GM12878 (cell line): Measurements from ENCODE around the gene INTS13. TPM values are rescaled to one million over a fixed set of nuclear protein-coding genes. Genes with fewer than 3 reads are reported as not detected.
A peak's percentile ranks its signal among the peaks of the same experiment; 100 is the strongest.

Source experiments
- ATF2 ChIP-seq: IDR thresholded peaks from 2 replicates; pipeline ENCODE4 v1.6.1; 2012; ENCODE audit warnings: low read length, inconsistent platforms
- ATF7 ChIP-seq: fragments of 450-650 bp; IDR thresholded peaks from 2 replicates; pipeline ENCODE4 v1.6.1; 2016; ENCODE audit warnings: low read depth, mild to moderate bottlenecking
- EED ChIP-seq: sonication (generic); IDR thresholded peaks from 2 replicates; pipeline ENCODE4 v1.6.1; 2016; ENCODE audit warnings: antibody characterized with exemption, low read depth
- EP300 ChIP-seq, 2 experiments: fragments of 150-350 bp in 1 of 2; IDR thresholded peaks; 2 replicates each; pipeline ENCODE4 v1.6.1; 2011 to 2012; ENCODE audit warnings: low read depth in 2 of 2, low read length in 2 of 2, borderline replicate concordance in 1 of 2, improper control_type of control experiment in 1 of 2, inconsistent platforms in 1 of 2; ENCODE audit not compliant: control insufficient read depth in 1 of 2
- ETV6 ChIP-seq, 2 experiments: fragments of 450-650 bp in 1 of 2; IDR thresholded peaks in 1 of 2; conservative IDR thresholded peaks in 1 of 2; 2 replicates each; pipeline ENCODE4 v1.6.1; 2014; ENCODE audit warnings: antibody characterized with exemption in 1 of 2, borderline replicate concordance in 1 of 2, low read depth in 1 of 2, mild to moderate bottlenecking in 1 of 2, moderate library complexity in 1 of 2
- JUND ChIP-seq: IDR thresholded peaks from 2 replicates; pipeline ENCODE4 v1.6.1; 2012; ENCODE audit warnings: low read depth, mild to moderate bottlenecking, low read length, improper control_type of control experiment, moderate library complexity
- MEF2A ChIP-seq: IDR thresholded peaks from 2 replicates; pipeline ENCODE4 v1.6.1; 2011; ENCODE audit warnings: low read depth, mild to moderate bottlenecking, low read length, moderate library complexity; ENCODE audit not compliant: insufficient read depth
- NFIC ChIP-seq: IDR thresholded peaks from 2 replicates; pipeline ENCODE4 v1.6.1; 2012; ENCODE audit warnings: low read depth, mild to moderate bottlenecking, inconsistent platforms, low read length, moderate library complexity
- PML ChIP-seq: IDR thresholded peaks from 2 replicates; pipeline ENCODE4 v1.6.1; 2012; ENCODE audit warnings: low read length, inconsistent platforms
- RFX5 ChIP-seq: IDR thresholded peaks from 2 replicates; pipeline ENCODE4 v1.6.1; 2011; ENCODE audit warnings: low read depth, low read length, improper control_type of control experiment
- RUNX3 ChIP-seq: IDR thresholded peaks from 2 replicates; pipeline ENCODE4 v1.6.1; 2012; ENCODE audit warnings: low read length, inconsistent platforms
- SKIL ChIP-seq: fragments of 450-650 bp; IDR thresholded peaks from 2 replicates; pipeline ENCODE4 v1.6.1; 2017; ENCODE audit warnings: mild to moderate bottlenecking, low read depth, inconsistent platforms; ENCODE audit not compliant: poor library complexity, severe bottlenecking
- SPI1 ChIP-seq: IDR thresholded peaks from 2 replicates; pipeline ENCODE4 v1.6.1; 2011; ENCODE audit warnings: low read depth, mild to moderate bottlenecking, low read length, moderate library complexity, borderline replicate concordance; ENCODE audit not compliant: insufficient read depth
- SREBF1 ChIP-seq: IDR thresholded peaks from 2 replicates; pipeline ENCODE4 v1.6.1; 2012; ENCODE audit warnings: mild to moderate bottlenecking, low read length
- STAT3 ChIP-seq: IDR thresholded peaks from 2 replicates; pipeline ENCODE4 v1.6.1; 2011; ENCODE audit warnings: low read depth, low read length, improper control_type of control experiment
- WRNIP1 ChIP-seq: IDR thresholded peaks from 2 replicates; pipeline ENCODE4 v1.6.1; 2011; ENCODE audit warnings: low read depth, low read length, improper control_type of control experiment, borderline replicate concordance
- ZNF24 ChIP-seq: fragments of 450-650 bp; IDR thresholded peaks from 2 replicates; pipeline ENCODE4 v1.6.1; 2017; ENCODE audit warnings: antibody characterized with exemption, mild to moderate bottlenecking
- polyA plus RNA-seq, 11 experiments: library from polyadenylated mRNA; depleted of rRNA in 4 of 11; unstranded in 6 of 11; stranded (reverse) in 5 of 11; fragments of >200 nt; fragmentation: Nextera tagmentation in 4 of 11; fragmentation: Illumina TruSeq in 1 of 11; extraction: Ambion mirVana in 4 of 11; extraction: Trizol in 1 of 11; gene quantifications; 1 replicate in 1 of 11; 2 replicates in 10 of 11; pipeline versions ENCODE4 v1.2.1 to v1.2.3, GENCODE V29; 2011 to 2016; ENCODE audit warnings: inconsistent platforms in 2 of 11, missing spikeins in 2 of 11, low read depth in 1 of 11
- total RNA-seq, 4 experiments: library from RNA; depleted of rRNA in 3 of 4; stranded (reverse); fragments of >200 nt in 3 of 4; fragmentation: Illumina TruSeq in 1 of 4; extraction: Trizol in 1 of 4; gene quantifications; 2 replicates each; pipeline versions ENCODE4 v1.2.1 to v1.2.3, GENCODE V29; 2013 to 2021

INTS13 gene
- total and polyA plus RNA-seq, 10 of the 15 experiments (the other 5 are each of a cell fraction or from before 2014, with no cell fraction given), result 33.4 to 72.0 (median 59.9) TPM

- TF ChIP-seq SKIL (peak; percentile 80), NFIC (peak; percentile 89; the same call in 1 of the 2 replicates), ATF7 (peak; percentile 86), WRNIP1 (no peak), EP300 (IDR thresholded peaks at IDR 0.05; ENCODE audit: borderline replicate concordance in 1 of 2, control insufficient read depth in 1 of 2, low read depth in 2 of 2, low read length in 2 of 2) (peak; percentile 78 to 83; a peak in 3 of 4 replicates), SPI1 (peak; percentile 87), PML (peak; percentile 56; the same call in 1 of the 2 replicates), SREBF1 (no peak), ETV6 (conservative IDR thresholded peaks at IDR 0.05 in 1 of 2, IDR thresholded peaks at IDR 0.05 in 1 of 2; ENCODE audit: borderline replicate concordance in 1 of 2, low read depth in 1 of 2) (peak in 1 of 2 experiments; percentile 64; a peak in 1 of 4 replicates), ATF2 (peak; percentile 87), RFX5 (peak; percentile 19; the same call in 1 of the 2 replicates), EED (peak; percentile 81), RUNX3 (peak; percentile 90), ZNF24 (no peak), JUND (no peak), MEF2A (0 out of 2 replicates have a peak, but pooled peaks have one; percentile 40), STAT3 (no peak)
- TF ChIP-seq, all 136 proteins: peak for 38
Observed at GRCh38 chr12:26874501-26875296, 63.1 kb downstream of the INTS13 start (continued).
